Activated T-helper 17 cell treated with anti-CD3 and anti-CD28 coated beads, Interleukin-2, amount 50 U/mL, for 72 hours (primary cell): ENCODE measurements around the gene TPSAB1. TPM values are rescaled to one million over a fixed set of nuclear protein-coding genes. Genes with fewer than 3 reads are reported as not detected.
"Not testable (repeated sequence)": the region's sequence is repeated elsewhere in the genome, so short reads cannot be mapped to it uniquely, and the experiment has no call there.

Source experiments
- ATAC-seq: fragments of 150-1000 bp; cut with Tn5 transposase; replicated peaks from 2 replicates; pipeline ENCODE4 v1.10.0; 2021; ENCODE audit warnings: mild to moderate bottlenecking, moderate library complexity
- H3K27ac Mint-ChIP-seq: one replicate; pipeline ENCODE4 v1.8.0; 2022; ENCODE audit warnings: mixed read lengths
- H3K27me3 Mint-ChIP-seq: one replicate; pipeline ENCODE4 v1.8.0; 2022; ENCODE audit warnings: mixed read lengths
- H3K36me3 Mint-ChIP-seq: one replicate; pipeline ENCODE4 v1.8.0; 2022; ENCODE audit warnings: low read depth, mild to moderate bottlenecking, mixed read lengths
- H3K4me1 Mint-ChIP-seq: one replicate; pipeline ENCODE4 v1.8.0; 2022; ENCODE audit warnings: mixed read lengths
- H3K4me3 Mint-ChIP-seq: one replicate; pipeline ENCODE4 v1.8.0; 2022; ENCODE audit warnings: mild to moderate bottlenecking, mixed read lengths
- H3K9me3 Mint-ChIP-seq: one replicate; pipeline ENCODE4 v1.8.0; 2022; ENCODE audit warnings: mixed read lengths
- total RNA-seq, 2 donors: library from RNA; stranded (reverse); gene quantifications; one replicate each; pipeline ENCODE4 v1.2.3, GENCODE V29; 2022

The TPSAB1 gene
- total RNA-seq: under 1 TPM; 0.29 to 0.32 TPM

GRCh38 chr16:1240436-1240835 lies at the start of gene TPSAB1:
TPSAB1 (plus strand) TSS chr16:1240705; CDS start chr16:1240939, 234 bp downstream.
- H3K4me3 Mint-ChIP-seq, H3K27ac Mint-ChIP-seq, H3K36me3 Mint-ChIP-seq, H3K9me3 Mint-ChIP-seq, ATAC-seq, H3K27me3 Mint-ChIP-seq, H3K4me1 Mint-ChIP-seq: not testable (repeated sequence)

DNA sequence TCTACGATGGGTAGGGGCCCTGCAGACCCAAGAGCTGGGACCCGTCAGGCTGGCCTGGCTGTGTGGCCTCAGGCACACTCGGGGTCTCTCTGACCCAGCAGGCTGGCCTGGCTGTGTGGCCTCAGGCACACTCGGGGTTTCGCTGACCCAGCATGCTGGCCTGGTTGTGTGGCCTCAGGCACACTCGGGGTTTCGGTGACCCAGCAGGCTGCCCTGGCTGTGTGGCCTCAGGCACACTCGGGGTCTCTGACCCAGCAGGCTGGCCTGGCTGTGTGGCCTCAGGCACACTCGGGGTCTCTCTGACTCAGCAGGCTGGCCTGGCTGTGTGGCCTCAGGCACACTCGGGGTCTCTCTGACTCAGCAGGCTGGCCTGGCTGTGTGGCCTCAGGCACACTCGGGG lies 49.7 kb upstream of the TPSAB1 start:
- not testable (repeated sequence) for ATAC-seq, H3K4me1 Mint-ChIP-seq, H3K4me3 Mint-ChIP-seq, H3K27me3 Mint-ChIP-seq, H3K36me3 Mint-ChIP-seq, H3K9me3 Mint-ChIP-seq, H3K27ac Mint-ChIP-seq

GRCh38 chr16:1192384-1193073 lies 48.0 kb upstream of the TPSAB1 start:
- H3K27ac Mint-ChIP-seq: no peak overlapping the region
- no peaks in the 10 kb centered on the region for H3K36me3 Mint-ChIP-seq
- H3K4me3 Mint-ChIP-seq: no peak overlapping the region
- H3K4me1 Mint-ChIP-seq: no peaks in the 10 kb centered on the region
- no peaks in the 10 kb centered on the region for H3K27me3 Mint-ChIP-seq
- no peaks in the 10 kb centered on the region for H3K9me3 Mint-ChIP-seq
- ATAC-seq: no peak

GRCh38 chr16:1193143-1193824 lies 47.2 kb upstream of the TPSAB1 start:
- Mint-ChIP-seq H3K27me3 (no peaks in the 10 kb centered on the region), H3K36me3 (no peaks in the 10 kb centered on the region)

GRCh38 chr16:1193825-1194581 lies 46.5 kb upstream of the TPSAB1 start:
- no peaks in the 10 kb centered on the region for H3K4me1 Mint-ChIP-seq
- H3K27ac Mint-ChIP-seq: no peak overlapping the region
- ATAC-seq: no peak
- H3K9me3 Mint-ChIP-seq: no peaks in the 10 kb centered on the region
- no peak overlapping the region for H3K4me3 Mint-ChIP-seq
- no peaks in the 10 kb centered on the region for H3K27me3 Mint-ChIP-seq
- no peaks in the 10 kb centered on the region for H3K36me3 Mint-ChIP-seq

More at GRCh38 chr16:1193143-1193824, 47.2 kb upstream of the TPSAB1 start:
- Mint-ChIP-seq H3K4me1 (no peaks in the 10 kb centered on the region), H3K27ac (no peak overlapping the region), H3K4me3 (no peak overlapping the region), H3K9me3 (no peaks in the 10 kb centered on the region)
- no peak for ATAC-seq

DNA sequence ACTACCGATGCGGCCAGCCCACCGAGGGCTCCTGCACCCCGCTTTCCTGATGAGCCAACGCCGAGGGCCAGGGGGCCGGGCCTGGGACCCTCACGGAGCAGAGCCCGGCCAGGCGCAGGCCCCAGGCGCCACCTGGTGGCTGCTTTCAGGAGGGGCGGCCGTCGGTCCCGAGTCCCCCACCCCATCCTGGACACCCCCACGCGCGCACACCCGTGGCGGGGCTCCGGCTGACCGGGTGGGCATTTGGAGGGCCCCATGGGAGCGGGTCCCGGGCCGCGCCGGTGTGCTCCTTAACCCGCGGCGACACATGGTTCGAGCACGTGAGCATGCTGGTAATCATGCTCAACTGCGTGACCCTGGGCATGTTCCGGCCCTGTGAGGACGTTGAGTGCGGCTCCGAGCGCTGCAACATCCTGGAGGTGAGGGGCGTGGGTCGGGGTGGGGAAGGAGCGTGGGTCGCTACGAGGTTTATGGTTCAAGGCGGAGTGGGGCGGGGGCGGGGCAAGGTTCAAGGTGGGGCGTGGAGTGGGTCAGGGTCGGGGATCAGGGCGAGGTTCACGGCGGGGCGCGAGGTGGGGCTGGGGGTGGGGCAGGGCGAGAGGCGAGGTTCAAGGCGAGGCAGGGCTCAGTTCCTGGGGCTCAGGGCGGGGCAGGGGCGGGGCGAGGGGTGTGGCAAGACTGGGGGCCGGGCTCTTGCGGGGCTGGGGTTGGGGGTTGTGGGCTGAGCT lies 45.7 kb upstream of the TPSAB1 start:
- H3K27me3 Mint-ChIP-seq: no peaks in the 10 kb centered on the region
- no peak overlapping the region for H3K4me3 Mint-ChIP-seq
- ATAC-seq: peak; percentile 34
- no peak overlapping the region for H3K27ac Mint-ChIP-seq
- no peaks in the 10 kb centered on the region for H3K36me3 Mint-ChIP-seq
- H3K4me1 Mint-ChIP-seq: no peaks in the 10 kb centered on the region
- no peaks in the 10 kb centered on the region for H3K9me3 Mint-ChIP-seq

- no peaks in the 10 kb centered on the region for H3K36me3 Mint-ChIP-seq
- no peaks in the 10 kb centered on the region for H3K27me3 Mint-ChIP-seq
- no peak for ATAC-seq
- no peak overlapping the region for H3K4me3 Mint-ChIP-seq
- H3K9me3 Mint-ChIP-seq: no peaks in the 10 kb centered on the region
- H3K4me1 Mint-ChIP-seq: no peaks in the 10 kb centered on the region
- no peak overlapping the region for H3K27ac Mint-ChIP-seq
Observed at GRCh38 chr16:1195393-1195666, 45.2 kb upstream of the TPSAB1 start.

DNA sequence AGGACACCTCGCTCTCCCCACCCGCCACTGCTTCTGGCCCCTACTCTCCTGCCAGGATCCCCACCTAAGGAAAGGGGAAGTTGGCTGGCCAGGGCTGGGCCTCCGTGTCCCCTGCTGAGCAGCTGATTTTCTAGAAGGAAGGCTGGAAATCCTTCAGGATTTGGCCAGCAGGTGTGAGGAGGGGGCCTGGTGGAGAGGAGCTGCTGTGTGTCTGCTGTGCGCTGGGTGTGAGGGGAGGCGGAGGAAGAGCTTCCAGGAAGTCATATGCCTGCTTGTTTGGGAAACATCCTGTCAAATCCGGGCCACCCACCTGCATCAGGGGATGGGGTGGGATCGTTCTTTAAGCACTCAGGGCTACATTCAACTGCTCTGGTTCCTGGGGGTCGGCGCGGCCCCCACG lies 44.0 kb upstream of the TPSAB1 start:
- Mint-ChIP-seq H3K27me3 (no peaks in the 10 kb centered on the region), H3K27ac (no peak overlapping the region), H3K36me3 (no peaks in the 10 kb centered on the region), H3K4me1 (no peaks in the 10 kb centered on the region), H3K4me3 (no peak overlapping the region), H3K9me3 (no peaks in the 10 kb centered on the region)
- ATAC-seq: no peak

DNA sequence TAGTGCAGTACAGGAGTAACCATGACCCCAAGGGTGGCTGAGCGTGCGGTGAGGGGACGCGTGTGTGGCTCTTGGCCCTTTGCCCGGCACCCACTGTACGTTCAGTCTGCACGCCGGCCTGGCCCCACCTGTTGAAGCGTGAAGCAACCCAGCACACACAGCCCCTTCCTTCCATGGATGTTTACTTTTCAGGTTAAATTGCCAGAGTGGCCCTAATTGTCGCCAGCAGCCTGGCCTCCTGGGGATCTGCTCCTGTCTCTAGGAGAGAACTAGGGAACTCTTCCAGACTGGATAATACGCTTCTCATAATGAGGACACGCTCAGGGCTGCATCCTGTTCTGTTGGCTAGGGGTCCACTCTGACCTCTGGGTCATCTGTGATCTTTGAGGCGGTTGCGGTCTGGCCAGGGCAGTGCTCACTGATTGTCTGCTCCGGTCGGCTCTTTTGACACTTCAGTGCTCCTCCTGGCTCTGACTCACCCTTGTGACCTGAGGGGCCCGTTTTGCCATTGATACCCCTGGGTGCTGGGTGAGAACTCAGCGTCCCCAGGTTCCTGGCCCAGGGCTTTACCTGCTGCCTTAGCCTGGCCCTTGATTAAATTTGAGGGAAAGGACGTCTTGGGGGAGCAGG lies 43.2 kb upstream of the TPSAB1 start:
- Mint-ChIP-seq H3K4me3 (no peak overlapping the region), H3K27ac (no peak overlapping the region), H3K27me3 (no peaks in the 10 kb centered on the region), H3K9me3 (no peaks in the 10 kb centered on the region), H3K4me1 (no peaks in the 10 kb centered on the region), H3K36me3 (no peaks in the 10 kb centered on the region)
- ATAC-seq: no peak

- no peaks in the 10 kb centered on the region for H3K4me1 Mint-ChIP-seq
Observed at GRCh38 chr16:1198194-1198593, 42.3 kb upstream of the TPSAB1 start.

DNA sequence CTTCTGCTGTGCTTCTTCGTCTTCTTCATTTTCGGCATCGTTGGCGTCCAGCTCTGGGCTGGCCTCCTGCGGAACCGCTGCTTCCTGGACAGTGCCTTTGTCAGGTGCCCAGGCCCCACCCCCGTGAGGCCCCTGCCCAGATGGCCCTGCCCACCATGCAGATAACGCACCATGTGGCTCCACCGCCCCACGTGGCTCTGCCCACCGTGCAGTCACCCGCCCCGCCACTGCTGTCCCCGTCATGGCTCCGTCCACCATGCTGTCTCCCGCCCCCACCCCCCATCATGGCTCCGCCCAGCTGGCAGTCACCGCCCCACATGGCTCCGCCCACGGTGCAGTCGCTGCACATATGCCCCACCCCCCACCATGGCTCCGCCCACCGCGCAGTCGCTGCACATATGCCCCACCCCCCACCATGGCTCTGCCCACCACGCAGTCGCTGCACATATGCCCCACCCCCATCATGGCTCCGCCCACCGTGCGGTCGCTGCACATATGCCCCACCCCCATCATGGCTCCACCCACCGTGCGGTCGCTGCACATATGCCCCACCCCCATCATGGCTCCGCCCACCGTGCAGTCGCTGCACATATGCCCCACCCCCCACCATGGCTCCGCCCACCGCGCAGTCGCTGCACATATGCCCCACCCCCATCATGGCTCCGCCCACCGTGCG lies 41.7 kb upstream of the TPSAB1 start:
- not testable (repeated sequence) for H3K27me3 Mint-ChIP-seq, ATAC-seq, H3K36me3 Mint-ChIP-seq

More at GRCh38 chr16:1198194-1198593, 42.3 kb upstream of the TPSAB1 start:
- H3K9me3 Mint-ChIP-seq: no peaks in the 10 kb centered on the region
- H3K27ac Mint-ChIP-seq: no peak overlapping the region
- H3K36me3 Mint-ChIP-seq: no peaks in the 10 kb centered on the region
- H3K4me3 Mint-ChIP-seq: no peak overlapping the region
- ATAC-seq: no peak
- H3K27me3 Mint-ChIP-seq: no peaks in the 10 kb centered on the region

GRCh38 chr16:1199347-1200013 lies 41.0 kb upstream of the TPSAB1 start:
- Mint-ChIP-seq H3K27ac (no peak overlapping the region), H3K4me3 (no peak overlapping the region), H3K4me1 (no peaks in the 10 kb centered on the region), H3K36me3 (no peaks in the 10 kb centered on the region), H3K27me3 (no peaks in the 10 kb centered on the region), H3K9me3 (no peaks in the 10 kb centered on the region)
- no peak for ATAC-seq

More for the DNA sequence above, 41.7 kb upstream of the TPSAB1 start:
- H3K27ac Mint-ChIP-seq, H3K4me1 Mint-ChIP-seq, H3K4me3 Mint-ChIP-seq, H3K9me3 Mint-ChIP-seq: not testable (repeated sequence)

DNA sequence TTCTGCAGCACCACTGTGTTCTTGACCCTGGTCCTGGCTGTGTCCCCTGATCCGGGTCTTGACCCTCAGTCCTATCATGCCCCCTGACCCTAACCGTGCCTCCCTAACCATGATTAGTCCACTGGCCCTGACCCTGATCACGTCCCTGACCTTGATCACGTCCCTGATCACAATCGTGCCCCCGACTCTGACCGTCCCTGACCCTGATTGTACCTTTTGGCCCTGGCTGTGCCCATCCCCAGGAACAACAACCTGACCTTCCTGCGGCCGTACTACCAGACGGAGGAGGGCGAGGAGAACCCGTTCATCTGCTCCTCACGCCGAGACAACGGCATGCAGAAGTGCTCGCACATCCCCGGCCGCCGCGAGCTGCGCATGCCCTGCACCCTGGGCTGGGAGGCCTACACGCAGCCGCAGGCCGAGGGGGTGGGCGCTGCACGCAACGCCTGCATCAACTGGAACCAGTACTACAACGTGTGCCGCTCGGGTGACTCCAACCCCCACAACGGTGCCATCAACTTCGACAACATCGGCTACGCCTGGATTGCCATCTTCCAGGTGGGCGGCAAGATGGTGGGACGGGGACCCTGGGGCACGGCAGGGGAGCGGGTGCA lies 40.4 kb upstream of the TPSAB1 start:
- Mint-ChIP-seq H3K27ac (no peak overlapping the region), H3K4me3 (no peak overlapping the region), H3K36me3 (no peaks in the 10 kb centered on the region), H3K27me3 (no peaks in the 10 kb centered on the region), H3K9me3 (no peaks in the 10 kb centered on the region), H3K4me1 (no peaks in the 10 kb centered on the region)
- no peak for ATAC-seq
